ENCODE measurements around the gene XCL2.
"Not testable (repeated sequence)": the region's sequence is repeated elsewhere in the genome, so short reads cannot be mapped to it uniquely, and the experiment has no call there.

DNA sequence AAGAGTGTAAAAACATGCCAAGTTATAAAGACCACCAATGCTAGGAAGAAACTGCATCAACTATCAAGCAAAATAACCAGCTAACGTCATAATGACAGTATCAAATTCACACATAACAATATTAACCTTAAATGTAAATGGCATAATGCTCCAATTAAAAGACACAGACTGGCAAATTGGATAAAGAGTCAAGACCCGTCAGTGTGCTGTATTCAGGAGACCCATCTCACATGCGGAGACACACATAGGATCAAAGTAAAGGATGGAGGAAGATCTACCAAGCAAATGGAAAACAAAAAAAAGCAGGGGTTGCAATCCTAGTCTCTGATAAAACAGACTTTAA, 2.7 kb upstream of the XCL2 start:
- not testable (repeated sequence) for TF ChIP-seq CTBP2 (IDR thresholded peaks at IDR 0.05; ENCODE audit: borderline replicate concordance, insufficient read depth, insufficient read length, low read length); POLR2A (IDR thresholded peaks at IDR 0.05; ENCODE audit: control extremely low read depth in 1 of 2, low read depth in 2 of 2, low read length in 2 of 2); CEBPB (IDR thresholded peaks at IDR 0.05; ENCODE audit: low read depth, low read length); JUN (IDR thresholded peaks at IDR 0.05; ENCODE audit: low read depth, low read length); TAF1 (IDR thresholded peaks at IDR 0.05; ENCODE audit: low read depth, low read length); JUND (IDR thresholded peaks at IDR 0.05; ENCODE audit: low read length); EZH2 (IDR thresholded peaks at IDR 0.05; ENCODE audit: low read depth, low read length, severe bottlenecking); BRCA1 (IDR thresholded peaks at IDR 0.05; ENCODE audit: low read depth, low read length); SIRT6 (IDR thresholded peaks at IDR 0.05; ENCODE audit: low read length)
- TF ChIP-seq, protein P1, sequence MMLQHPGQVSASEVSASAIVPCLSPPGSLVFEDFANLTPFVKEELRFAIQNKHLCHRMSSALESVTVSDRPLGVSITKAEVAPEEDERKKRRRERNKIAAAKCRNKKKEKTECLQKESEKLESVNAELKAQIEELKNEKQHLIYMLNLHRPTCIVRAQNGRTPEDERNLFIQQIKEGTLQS (IDR thresholded peaks at IDR 0.05; ENCODE audit: insufficient read depth, low read depth, low read length) = not testable (repeated sequence)
- TF ChIP-seq, protein P2, sequence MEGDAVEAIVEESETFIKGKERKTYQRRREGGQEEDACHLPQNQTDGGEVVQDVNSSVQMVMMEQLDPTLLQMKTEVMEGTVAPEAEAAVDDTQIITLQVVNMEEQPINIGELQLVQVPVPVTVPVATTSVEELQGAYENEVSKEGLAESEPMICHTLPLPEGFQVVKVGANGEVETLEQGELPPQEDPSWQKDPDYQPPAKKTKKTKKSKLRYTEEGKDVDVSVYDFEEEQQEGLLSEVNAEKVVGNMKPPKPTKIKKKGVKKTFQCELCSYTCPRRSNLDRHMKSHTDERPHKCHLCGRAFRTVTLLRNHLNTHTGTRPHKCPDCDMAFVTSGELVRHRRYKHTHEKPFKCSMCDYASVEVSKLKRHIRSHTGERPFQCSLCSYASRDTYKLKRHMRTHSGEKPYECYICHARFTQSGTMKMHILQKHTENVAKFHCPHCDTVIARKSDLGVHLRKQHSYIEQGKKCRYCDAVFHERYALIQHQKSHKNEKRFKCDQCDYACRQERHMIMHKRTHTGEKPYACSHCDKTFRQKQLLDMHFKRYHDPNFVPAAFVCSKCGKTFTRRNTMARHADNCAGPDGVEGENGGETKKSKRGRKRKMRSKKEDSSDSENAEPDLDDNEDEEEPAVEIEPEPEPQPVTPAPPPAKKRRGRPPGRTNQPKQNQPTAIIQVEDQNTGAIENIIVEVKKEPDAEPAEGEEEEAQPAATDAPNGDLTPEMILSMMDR (IDR thresholded peaks at IDR 0.05; ENCODE audit: control extremely low read depth in 1 of 3, insufficient read depth in 1 of 3, low read depth in 1 of 3, low read length in 3 of 3) = not testable (repeated sequence)
